Adipocyte (in vitro differentiated cells): ENCODE results near the gene EGR2.

Source experiments
- DNase-seq: peaks from one replicate; pipeline ENCODE4 v3.0.0-alpha.2; 2015; ENCODE audit warnings: low read depth
- H3K27me3 ChIP-seq: replicated peaks from 2 replicates; pipeline ENCODE4 v1.7.0; 2013; ENCODE audit warnings: mild to moderate bottlenecking, low read length, moderate library complexity; ENCODE audit not compliant: control insufficient read depth, insufficient read depth
- H3K36me3 ChIP-seq: 2 replicates; pipeline ENCODE4 v1.7.0; 2013; ENCODE audit warnings: low read length, mild to moderate bottlenecking, moderate library complexity; ENCODE audit not compliant: control insufficient read depth, insufficient read depth, severe bottlenecking
- H3K4me1 ChIP-seq: 2 replicates; pipeline ENCODE4 v1.7.0; 2013; ENCODE audit warnings: mild to moderate bottlenecking, low read length, moderate library complexity; ENCODE audit not compliant: control insufficient read depth, insufficient read depth
- H3K4me3 ChIP-seq: 2 replicates; pipeline ENCODE4 v1.7.0; 2013; ENCODE audit warnings: mild to moderate bottlenecking, low read length, moderate library complexity
- H3K9ac ChIP-seq: 2 replicates; pipeline ENCODE4 v1.7.0; 2013; ENCODE audit warnings: mild to moderate bottlenecking, low read length, moderate library complexity
- H3K9me3 ChIP-seq: 2 replicates; pipeline ENCODE4 v1.7.0; 2013; ENCODE audit warnings: mild to moderate bottlenecking, low read length, moderate library complexity; ENCODE audit not compliant: control insufficient read depth

EGR2 gene

DNA sequence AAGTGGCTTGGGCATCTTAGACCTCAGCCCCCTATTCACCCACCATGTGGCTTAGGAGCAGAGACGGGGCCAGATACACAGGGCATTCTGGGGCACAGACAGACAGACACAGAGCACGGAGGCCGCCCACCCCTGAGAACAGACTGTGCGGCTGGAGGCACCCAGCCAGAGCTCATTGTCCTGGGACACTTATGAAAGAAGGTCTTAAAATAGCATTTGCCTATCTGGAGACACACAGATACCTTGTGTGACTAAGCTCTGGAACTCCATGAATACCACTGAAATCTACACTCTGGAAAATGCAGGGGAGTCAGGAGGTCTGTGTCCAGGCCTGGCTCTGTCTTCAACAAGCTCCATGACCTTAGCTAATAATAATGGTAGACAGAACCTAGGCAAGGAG lies 53.0 kb downstream of the EGR2 start:
- H3K4me3 ChIP-seq: no peak overlapping the region
- H3K9me3 ChIP-seq: no peaks in the 10 kb centered on the region
- H3K9ac ChIP-seq: no peak overlapping the region
- no peaks in the 10 kb centered on the region for H3K27me3 ChIP-seq
- no peaks in the 10 kb centered on the region for H3K36me3 ChIP-seq
- H3K4me1 ChIP-seq: peaks cover 9% of the 10 kb centered on the region
- DNase-seq: no peak
